SK-N-SH (cell line): ENCODE results near the gene NECAB2.

Experiments used
- CTCF ChIP-seq: fragments of 200-600 bp; sonication (generic); IDR thresholded peaks from 2 replicates; pipeline ENCODE4 v1.6.1; 2017; ENCODE audit warnings: antibody characterized with exemption, mild to moderate bottlenecking, moderate library complexity
- POLR2AphosphoS5 ChIP-seq: IDR thresholded peaks from 2 replicates; pipeline ENCODE4 v1.6.1; 2012; ENCODE audit warnings: low read depth, low read length
- SIN3A ChIP-seq: IDR thresholded peaks from 2 replicates; pipeline ENCODE4 v1.6.1; 2012; ENCODE audit warnings: low read depth, mild to moderate bottlenecking, low read length, moderate library complexity, borderline replicate concordance

DNA sequence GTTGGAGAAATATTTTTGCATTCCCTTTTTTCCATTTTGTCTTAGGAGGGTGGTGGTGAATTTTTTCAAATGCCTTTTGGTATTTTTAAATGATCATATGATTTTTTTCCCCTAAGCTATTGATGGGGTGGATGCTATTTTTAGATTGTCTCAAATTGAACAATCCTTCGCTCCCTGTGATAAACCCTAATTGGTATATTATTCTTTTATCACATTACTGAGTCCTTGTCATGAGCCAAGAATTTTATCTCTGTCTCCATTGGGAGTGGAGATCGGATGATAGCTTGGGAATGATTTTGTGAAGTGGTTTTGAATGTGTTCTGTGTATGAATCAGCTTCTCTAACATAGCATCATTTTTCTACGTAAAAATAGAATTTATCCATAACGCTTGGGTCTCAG is 15.4 kb downstream of the NECAB2 start:
- TF ChIP-seq CTCF (no peak), POLR2AphosphoS5 (no peak), SIN3A (no peak)
